Stimulated activated CD4-positive, alpha-beta T cell treated with anti-CD3 and anti-CD28 coated beads, Interleukin-2, amount 100 ng/mL, for 4 hours (primary cell): ENCODE data around the gene CCR1.
"Not testable (repeated sequence)": the region's sequence is repeated elsewhere in the genome, so short reads cannot be mapped to it uniquely, and the experiment has no call there.

Experiments
- DNase-seq: peaks from one replicate; pipeline ENCODE4 v3.0.0-alpha.2; 2020; ENCODE audit warnings: low read depth

CCR1 gene

DNA sequence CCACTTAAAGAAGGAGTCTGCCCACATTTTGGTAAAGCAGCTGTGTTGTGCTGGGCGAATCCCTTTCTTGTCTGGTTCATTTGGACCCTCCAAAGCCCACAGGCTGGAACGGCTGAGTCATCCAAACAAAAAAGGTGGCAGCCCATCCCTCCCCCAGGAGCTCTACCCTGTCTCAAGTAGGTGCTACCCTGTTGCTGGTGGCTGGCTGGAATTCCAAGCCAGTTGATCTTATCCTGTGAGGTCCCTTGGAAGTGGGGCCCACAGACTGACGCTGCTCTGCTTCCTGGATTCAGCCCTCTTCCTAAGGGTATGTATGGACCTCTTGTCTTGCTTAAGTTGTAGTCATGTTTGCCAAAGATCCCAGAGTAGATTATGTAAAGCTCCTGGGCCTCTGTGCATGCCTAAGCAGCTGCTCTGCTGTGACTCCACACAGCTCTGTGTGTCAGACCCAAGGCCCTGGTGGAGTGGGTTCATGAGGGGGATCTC, 44.5 kb downstream of the CCR1 start:
- DNase-seq, result no peak

DNA sequence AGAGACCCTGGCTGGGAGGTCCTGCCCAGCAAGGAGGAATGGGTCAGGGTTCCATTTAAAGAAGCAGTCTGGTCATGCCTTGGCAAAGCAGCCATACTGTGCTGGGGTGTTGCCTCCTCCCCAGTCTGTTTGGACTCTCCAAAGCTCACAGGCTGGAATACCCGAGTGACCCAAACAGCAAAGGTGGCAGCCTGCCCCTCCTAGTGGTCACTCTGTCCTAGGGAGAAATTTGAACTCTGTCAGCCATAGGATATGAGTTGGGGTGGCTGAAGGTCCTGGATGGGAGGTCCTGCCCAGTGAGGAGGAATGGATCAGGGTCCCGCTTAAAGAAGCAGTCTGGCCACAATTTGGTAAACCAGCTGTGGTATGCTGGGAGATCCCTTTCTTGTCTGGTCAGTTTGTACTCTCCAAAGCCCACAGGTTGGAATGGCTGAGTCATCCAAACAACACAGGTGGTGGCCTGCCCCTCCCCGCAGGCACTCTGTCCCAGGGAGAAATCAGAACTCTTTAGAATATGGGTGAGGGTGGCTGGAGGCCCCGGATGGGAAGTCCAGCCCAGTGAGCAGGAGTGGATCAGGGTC, 45.0 kb downstream of the CCR1 start:
- DNase-seq, result no peak

DNA sequence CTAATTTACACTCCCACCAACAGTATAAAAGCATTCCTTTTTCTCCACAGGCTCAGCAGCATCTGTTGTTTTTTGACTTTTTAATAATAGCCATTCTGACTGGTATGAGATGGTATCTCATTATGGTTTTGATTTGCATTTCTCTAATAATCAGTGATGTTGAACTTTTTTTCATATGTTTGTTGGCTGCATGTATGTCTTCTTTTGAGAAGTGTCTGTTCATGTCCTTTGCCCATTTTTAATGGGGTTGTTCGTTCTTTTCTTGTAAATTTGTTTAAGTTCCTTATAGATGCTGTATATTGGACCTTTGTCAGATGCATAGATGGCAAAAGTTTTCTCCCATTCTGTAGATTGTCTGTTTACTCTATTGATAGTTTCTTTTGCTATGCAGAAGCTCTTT, 50.4 kb downstream of the CCR1 start:
- not testable (repeated sequence) for DNase-seq

DNA sequence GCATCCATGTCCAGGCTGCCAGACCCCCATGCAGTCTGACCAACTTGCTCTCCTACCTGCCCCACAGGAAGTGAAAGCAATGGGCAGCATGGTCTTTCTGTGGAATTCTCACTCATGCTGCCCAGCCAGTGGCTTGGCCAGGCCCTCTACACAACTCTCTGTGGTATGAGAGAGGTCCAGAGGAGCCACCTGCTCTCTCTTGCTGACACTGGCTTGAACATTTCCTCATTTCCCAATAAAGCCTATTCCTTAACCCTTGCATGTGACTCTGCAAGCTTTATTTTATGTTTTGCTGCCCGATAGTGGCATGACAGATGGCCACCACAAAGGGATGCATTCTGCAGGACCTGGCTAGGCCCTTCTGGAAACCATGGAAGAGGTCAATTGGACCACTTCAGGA, 53.8 kb downstream of the CCR1 start:
- DNase-seq, result no peak
